ENCODE results near the gene ABL2.
"Not testable (repeated sequence)": the region's sequence is repeated elsewhere in the genome, so short reads cannot be mapped to it uniquely, and the experiment has no call there.

GRCh38 chr1:179213317-179213716 is 16.2 kb downstream of the ABL2 start:
- TF ChIP-seq POLR2A, EP300, POLR2AphosphoS5 (IDR thresholded peaks at IDR 0.05): not testable (repeated sequence)
- TF ChIP-seq, protein P1, sequence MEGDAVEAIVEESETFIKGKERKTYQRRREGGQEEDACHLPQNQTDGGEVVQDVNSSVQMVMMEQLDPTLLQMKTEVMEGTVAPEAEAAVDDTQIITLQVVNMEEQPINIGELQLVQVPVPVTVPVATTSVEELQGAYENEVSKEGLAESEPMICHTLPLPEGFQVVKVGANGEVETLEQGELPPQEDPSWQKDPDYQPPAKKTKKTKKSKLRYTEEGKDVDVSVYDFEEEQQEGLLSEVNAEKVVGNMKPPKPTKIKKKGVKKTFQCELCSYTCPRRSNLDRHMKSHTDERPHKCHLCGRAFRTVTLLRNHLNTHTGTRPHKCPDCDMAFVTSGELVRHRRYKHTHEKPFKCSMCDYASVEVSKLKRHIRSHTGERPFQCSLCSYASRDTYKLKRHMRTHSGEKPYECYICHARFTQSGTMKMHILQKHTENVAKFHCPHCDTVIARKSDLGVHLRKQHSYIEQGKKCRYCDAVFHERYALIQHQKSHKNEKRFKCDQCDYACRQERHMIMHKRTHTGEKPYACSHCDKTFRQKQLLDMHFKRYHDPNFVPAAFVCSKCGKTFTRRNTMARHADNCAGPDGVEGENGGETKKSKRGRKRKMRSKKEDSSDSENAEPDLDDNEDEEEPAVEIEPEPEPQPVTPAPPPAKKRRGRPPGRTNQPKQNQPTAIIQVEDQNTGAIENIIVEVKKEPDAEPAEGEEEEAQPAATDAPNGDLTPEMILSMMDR (IDR thresholded peaks at IDR 0.05) = not testable (repeated sequence)
